ENCODE measurements around the gene LRRC61.
"Not testable (repeated sequence)": the region's sequence is repeated elsewhere in the genome, so short reads cannot be mapped to it uniquely, and the experiment has no call there.

DNA sequence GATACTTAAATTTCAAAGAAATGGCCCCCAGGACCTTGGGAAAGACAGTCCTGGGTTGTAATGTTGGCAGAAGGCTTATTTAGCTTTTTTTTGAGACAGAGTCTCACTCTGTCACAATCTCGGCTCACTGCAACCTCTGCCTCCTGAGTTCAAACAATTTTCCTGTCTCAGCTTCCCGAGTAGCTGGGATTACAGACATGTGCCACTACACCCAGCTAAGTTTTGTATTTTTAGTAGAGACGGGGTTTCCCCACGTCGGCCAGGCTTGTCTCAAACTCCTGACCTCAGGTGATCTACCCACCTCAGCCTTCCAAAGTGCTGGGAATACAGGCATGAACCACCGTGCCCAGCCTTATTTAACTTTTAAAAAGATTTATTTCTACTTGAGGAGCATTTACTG, 62.7 kb downstream of the LRRC61 start:
- TF ChIP-seq TAF1 (IDR thresholded peaks at IDR 0.05; ENCODE audit: low read depth, low read length); POLR2AphosphoS5 (IDR thresholded peaks at IDR 0.05; ENCODE audit: low read depth, low read length); POLR2A (IDR thresholded peaks at IDR 0.05; ENCODE audit: low read depth, low read length); PAX5 (IDR thresholded peaks at IDR 0.05; ENCODE audit: insufficient read depth, low read length, severe bottlenecking); SPI1 (IDR thresholded peaks at IDR 0.05; ENCODE audit: low read depth, low read length); POU2F2 (IDR thresholded peaks at IDR 0.05; ENCODE audit: low read depth, low read length): not testable (repeated sequence)
